HCT116 (cell line): Measurements from ENCODE around the gene PNKP. TPM values are rescaled to one million over a fixed set of nuclear protein-coding genes. Genes with fewer than 3 reads are reported as not detected.
A peak's percentile ranks its signal among the peaks of the same experiment; 100 is the strongest.

Experiments
- ATAC-seq: fragments of 200-7000 bp; cut with Tn5 transposase; 2 replicates; pipeline ENCODE4 v1.9.1; 2020; ENCODE audit warnings: mild to moderate bottlenecking, moderate library complexity
- BruUV-seq: library from RNA; stranded (reverse); fragments of 400-500 nt; replicated peaks from 2 replicates; lab custom pipeline; 2021; lab: Mats Ljungman, UMichigan
- CTCF ChIA-PET: fragments of 300-600 bp; sonication (Branson Sonifier 250); formaldehyde crosslinking; loops from one replicate; lab custom pipeline; 2021; ENCODE audit warnings: antibody characterized with exemption; lab: Charles Lee
- POLR2A ChIA-PET: fragments of 300-600, 350-600 bp; sonication (Branson Sonifier 250); formaldehyde crosslinking; loops from one replicate; lab custom pipeline; 2021; ENCODE audit warnings: antibody characterized with exemption; lab: Charles Lee
- RAD21 ChIA-PET, 2 experiments: fragments of 300-600 bp; sonication (Branson Sonifier 250); formaldehyde crosslinking; loops; one replicate each; lab custom pipeline; 2023; ENCODE audit warnings: low total read pairs in 2 of 2; ENCODE audit not compliant: uncharacterized antibody in 2 of 2, unreplicated experiment in 2 of 2, low non-redundant PET in 1 of 2; lab: Charles Lee
- DNase-seq: peaks from one replicate; pipeline ENCODE4 v3.0.0-alpha.2; 2010; ENCODE audit warnings: low read depth, low spot score
- H2AFZ ChIP-seq: fragments of 200-600 bp; shearing (Covaris generic), sonication (generic); 2 replicates; pipeline ENCODE4 v1.6.1; 2017; ENCODE audit warnings: low read depth, mixed run types, mixed read lengths, antibody characterized with exemption, low read length; ENCODE audit not compliant: poor library complexity, severe bottlenecking
- H3K27ac ChIP-seq: 2 replicates; pipeline ENCODE4 v1.5.1; 2012; ENCODE audit warnings: low read depth, low read length
- H3K27me3 ChIP-seq: fragments of 200-600 bp; sonication (generic); 2 replicates; pipeline ENCODE4 v1.6.1; 2016; ENCODE audit warnings: mixed run types, low read length, mixed read lengths; ENCODE audit not compliant: insufficient read depth
- H3K36me3 ChIP-seq, 2 experiments: fragments of 200-500 bp in 1 of 2; fragments of 200-600 bp in 1 of 2; sonication (Bioruptor generic) in 1 of 2; sonication (generic) in 1 of 2; 2 replicates each; pipeline versions ENCODE4 v1.5.1 to v1.6.1; 2014 to 2016; ENCODE audit warnings: low read length in 2 of 2, inconsistent platforms in 1 of 2, mixed read lengths in 1 of 2, mixed run types in 1 of 2; ENCODE audit not compliant: insufficient read depth in 2 of 2, control insufficient read depth in 1 of 2
- H3K4me1 ChIP-seq, 2 experiments: fragments of 200-600 bp in 1 of 2; sonication (generic) in 1 of 2; 2 replicates each; pipeline versions ENCODE4 v1.5.1 to v1.6.1; 2012 to 2017; ENCODE audit warnings: low read length in 2 of 2, inconsistent platforms in 1 of 2, mild to moderate bottlenecking in 1 of 2, mixed read lengths in 1 of 2, mixed run types in 1 of 2, moderate library complexity in 1 of 2; ENCODE audit not compliant: insufficient read depth in 2 of 2, control insufficient read depth in 1 of 2
- H3K4me2 ChIP-seq: fragments of 200-600 bp; sonication (generic); 2 replicates; pipeline ENCODE4 v1.6.1; 2017; ENCODE audit warnings: mixed run types, low read length, mixed read lengths
- H3K4me3 ChIP-seq, 2 experiments: fragments of 200-600 bp in 1 of 2; sonication (generic) in 1 of 2; replicated peaks in 1 of 2; 2 replicates each; pipeline ENCODE4 v1.5.1; 2011 to 2016; ENCODE audit warnings: low read length in 2 of 2, control low read depth in 1 of 2, low read depth in 1 of 2, mild to moderate bottlenecking in 1 of 2, mixed read lengths in 1 of 2, mixed run types in 1 of 2
- H3K79me2 ChIP-seq: fragments of 200-600 bp; sonication (generic); 2 replicates; pipeline ENCODE4 v1.6.1; 2017; ENCODE audit warnings: mild to moderate bottlenecking, mixed run types, low read length, moderate library complexity, mixed read lengths; ENCODE audit not compliant: insufficient read depth
- H3K9ac ChIP-seq: fragments of 200-600 bp; sonication (generic); 2 replicates; pipeline ENCODE4 v1.6.1; 2016; ENCODE audit warnings: low read length, mixed read lengths
- H3K9me2 ChIP-seq: fragments of 200-600 bp; sonication (generic), shearing (Covaris generic); 2 replicates; pipeline ENCODE4 v1.6.1; 2017; ENCODE audit warnings: mixed run types, mild to moderate bottlenecking, moderate library complexity; ENCODE audit not compliant: insufficient read depth
- H3K9me3 ChIP-seq, 2 experiments: fragments of 200-500 bp in 1 of 2; fragments of 200-600 bp in 1 of 2; sonication (Bioruptor generic) in 1 of 2; sonication (generic) in 1 of 2; 2 replicates each; pipeline ENCODE4 v1.6.1; 2014 to 2017; ENCODE audit warnings: low read length in 2 of 2, mixed read lengths in 2 of 2, inconsistent platforms in 1 of 2, low read depth in 1 of 2, mild to moderate bottlenecking in 1 of 2, mixed run types in 1 of 2, moderate library complexity in 1 of 2; ENCODE audit not compliant: control insufficient read depth in 1 of 2, insufficient read depth in 1 of 2
- H4K20me1 ChIP-seq: fragments of 200-600 bp; sonication (generic), shearing (Covaris generic); 2 replicates; pipeline ENCODE4 v1.6.1; 2017; ENCODE audit warnings: mixed run types, mild to moderate bottlenecking, moderate library complexity; ENCODE audit not compliant: insufficient read depth
- CTCF ChIP-seq, 3 experiments: fragments of 200-600 bp in 1 of 3; sonication (generic) in 1 of 3; IDR thresholded peaks in 2 of 3; conservative IDR thresholded peaks in 1 of 3; 2 replicates each; pipeline ENCODE4 v1.5.1; 2012 to 2017; ENCODE audit warnings: low read depth in 2 of 3, low read length in 2 of 3, antibody characterized with exemption in 1 of 3, borderline replicate concordance in 1 of 3, control low read depth in 1 of 3, mild to moderate bottlenecking in 1 of 3, mixed read lengths in 1 of 3, mixed run types in 1 of 3, moderate library complexity in 1 of 3; ENCODE audit not compliant: insufficient read depth in 1 of 3
- EGR1 ChIP-seq: IDR thresholded peaks from 2 replicates; pipeline ENCODE4 v1.6.1; 2012; ENCODE audit warnings: low read depth
- EZH2phosphoT487 ChIP-seq: fragments of 200-600 bp; IDR thresholded peaks from 2 replicates; pipeline ENCODE4 v1.6.1; 2018; ENCODE audit warnings: antibody characterized with exemption, borderline replicate concordance
- MAX ChIP-seq: IDR thresholded peaks from 2 replicates; pipeline ENCODE4 v1.6.1; 2012
- REST ChIP-seq: IDR thresholded peaks from 2 replicates; pipeline ENCODE4 v1.6.1; 2012; ENCODE audit warnings: low read depth
- SIN3A ChIP-seq: IDR thresholded peaks from 2 replicates; pipeline ENCODE4 v1.6.1; 2012; ENCODE audit warnings: low read depth
- SRF ChIP-seq: IDR thresholded peaks from 2 replicates; pipeline ENCODE4 v1.6.1; 2012; ENCODE audit warnings: low read depth
- YY1 ChIP-seq: IDR thresholded peaks from 2 replicates; pipeline ENCODE4 v1.6.1; 2011; ENCODE audit warnings: low read length, low read depth, moderate library complexity, mild to moderate bottlenecking; ENCODE audit not compliant: insufficient replicate concordance; ENCODE audit errors: extremely low read depth
- ZFX ChIP-seq: fragments of 450-650 bp; IDR thresholded peaks from 2 replicates; pipeline ENCODE4 v1.6.1; 2017
- intact Hi-C: fragments of 100-400 bp; cut with micrococcal nuclease; formaldehyde crosslinking; loops from 2 replicates; pipeline ENCODE4 v1.10.0; 2022
- total RNA-seq: library from RNA; stranded (reverse); gene quantifications from one replicate; pipeline ENCODE4 v1.2.1, GENCODE V29; 2021; ENCODE audit not compliant: unreplicated experiment

PNKP gene
- total RNA-seq, 1 experiment from 2014 or later: 129 TPM

- H3K9ac ChIP-seq: peak overlapping the region; percentile 97
- RAD21 ChIA-PET: no interaction called here
Measured at GRCh38 chr19:49851456-49852259, 15.7 kb downstream of the PNKP start.

GRCh38 chr19:49850487-49851342 lies 16.7 kb downstream of the PNKP start, which contains the start of gene PTOV1:
TSS of gene PTOV1 (plus strand) at chr19:49851159.
- H3K27ac ChIP-seq: peak within 1 kb of the TSS; percentile 91
- RAD21 ChIA-PET: no interaction called here
- H3K79me2 ChIP-seq: peaks cover 39% of the 10 kb centered on the region
- peak; percentile 84 for DNase-seq
- BruUV-seq: no TSS peak
- CTCF ChIA-PET: interaction anchor here (0.9 to 1.5 kb wide), 2 partner anchors 13 to 100 kb away, joined by 3 read pairs; no protein-coding TSS in a partner anchor
- peak within 1 kb of the TSS; percentile 98 for H3K4me2 ChIP-seq
- H2AFZ ChIP-seq: no peak within 1 kb of the TSS
- H4K20me1 ChIP-seq: no peaks in the 10 kb centered on the region
- peak; percentile 81 for ATAC-seq
- H3K4me3 ChIP-seq: peak within 1 kb of the TSS; percentile 85 to 90
- POLR2A ChIA-PET: interaction anchor here (0.7 to 2.5 kb wide), 11 partner anchors 9 to 174 kb away, joined by 3 to 13 read pairs (median 4); partner anchors contain the start of genes AKT1S1, MED25, PNKP and PRMT1
- H3K9me2 ChIP-seq: no peaks in the 10 kb centered on the region
- H3K9me3 ChIP-seq: no peaks in the 10 kb centered on the region
- peak within 1 kb of the TSS; percentile 97 for H3K9ac ChIP-seq
- peaks cover 4% of the 10 kb centered on the region in 2 experiments; a peak in 2 of 4 replicates for H3K36me3 ChIP-seq
- intact Hi-C loops: no loop called here
- no peaks in the 10 kb centered on the region for H3K27me3 ChIP-seq
- peaks cover 34 to 42% of the 10 kb centered on the region in 2 experiments for H3K4me1 ChIP-seq
- TF ChIP-seq SRF: peak; percentile 76
- TF ChIP-seq REST: no peak
- TF ChIP-seq YY1: peak; percentile 38
- no peak for TF ChIP-seq CTCF (IDR thresholded peaks at IDR 0.05 in 2 of 3, conservative IDR thresholded peaks at IDR 0.05 in 1 of 3; ENCODE audit: borderline replicate concordance in 1 of 3, insufficient read depth in 1 of 3, low read depth in 2 of 3, low read length in 2 of 3)
- 0 out of 2 replicates have a peak, but pooled peaks have one; percentile 13 for TF ChIP-seq SIN3A
- no peak for TF ChIP-seq EZH2phosphoT487
- peak; percentile 73; the same call in 1 of the 2 replicates for TF ChIP-seq MAX

More at GRCh38 chr19:49851456-49852259, 15.7 kb downstream of the PNKP start:
- Histone ChIP-seq H3K4me3 (peak overlapping the region; percentile 85 to 90), H3K9me2 (no peaks in the 10 kb centered on the region), H3K4me2 (peak overlapping the region; percentile 98), H3K4me1 (peaks cover 34 to 42% of the 10 kb centered on the region in 2 experiments), H2AFZ (no peak overlapping the region), H4K20me1 (no peaks in the 10 kb centered on the region), H3K27ac (peak overlapping the region; percentile 91), H3K79me2 (peaks cover 44% of the 10 kb centered on the region), H3K27me3 (no peaks in the 10 kb centered on the region), H3K9me3 (no peaks in the 10 kb centered on the region), H3K36me3 (peaks cover 4 to 5% of the 10 kb centered on the region in 2 experiments; a peak in 3 of 4 replicates)
- intact Hi-C loops: no loop called here
- POLR2A ChIA-PET: interaction anchor here (2.3 kb wide), 1 partner anchor 175 kb away, joined by 7 read pairs; the partner anchor contains the start of gene PRMT1
- no TSS peak for BruUV-seq
- peak; percentile 7 for ATAC-seq
- TF ChIP-seq ZFX (no peak), EGR1 (peak; percentile 42; the same call in 1 of the 2 replicates)
- CTCF ChIA-PET: interaction anchor here (1.5 kb wide), 1 partner anchor 12 kb away, joined by 3 read pairs; no protein-coding TSS in a partner anchor
- no peak for DNase-seq
